Activated T-helper 2 cell treated with anti-CD3 and anti-CD28 coated beads, Interferon-gamma antibody, Interleukin-2, Interleukin-4, amounts not matched to agents 10 μg/mL and 5 μg/mL and 100 μg/mL, durations not matched to agents 14 hours and 24 hours and 36 hours (primary cell): Measurements from ENCODE around the gene MCOLN2. TPM values are rescaled to one million over a fixed set of nuclear protein-coding genes. Genes with fewer than 3 reads are reported as not detected.
"Not testable (repeated sequence)": the region's sequence is repeated elsewhere in the genome, so short reads cannot be mapped to it uniquely, and the experiment has no call there.

ENCODE experiments used
- DNase-seq: peaks from one replicate; pipeline ENCODE4 v3.0.0; 2021; ENCODE audit warnings: low spot score
- H3K27ac Mint-ChIP-seq: one replicate; pipeline ENCODE4 v1.8.0; 2021; ENCODE audit warnings: mixed read lengths
- H3K27me3 Mint-ChIP-seq: one replicate; pipeline ENCODE4 v1.8.0; 2021; ENCODE audit warnings: low read depth, mixed read lengths
- H3K36me3 Mint-ChIP-seq: one replicate; pipeline ENCODE4 v1.8.0; 2021; ENCODE audit warnings: low read depth, mixed read lengths
- H3K4me1 Mint-ChIP-seq: one replicate; pipeline ENCODE4 v1.8.0; 2021; ENCODE audit warnings: low read depth, mixed read lengths
- H3K4me3 Mint-ChIP-seq: one replicate; pipeline ENCODE4 v1.8.0; 2021; ENCODE audit warnings: low read depth, mild to moderate bottlenecking, moderate library complexity, mixed read lengths
- H3K9me3 Mint-ChIP-seq: one replicate; pipeline ENCODE4 v1.8.0; 2021; ENCODE audit warnings: mixed read lengths
- intact Hi-C: fragments of 100-400 bp; cut with micrococcal nuclease; formaldehyde crosslinking; loops from one replicate; pipeline ENCODE4 v1.15.1; 2023
- total RNA-seq: library from RNA; stranded (reverse); gene quantifications from 2 replicates; pipeline ENCODE4 v1.2.3, GENCODE V29; 2022

Gene MCOLN2
- total RNA-seq, 1 donor from 2014 or later = 143 TPM

GRCh38 chr1:85001742-85002141, 4.8 kb upstream of the MCOLN2 start:
- DNase-seq = no peak
- Mint-ChIP-seq H3K27me3 (peaks cover 31% of the 10 kb centered on the region), H3K9me3 (peaks cover 37% of the 10 kb centered on the region), H3K27ac (no peak overlapping the region), H3K36me3 (peaks cover 43% of the 10 kb centered on the region), H3K4me3 (no peak overlapping the region), H3K4me1 (peaks cover 40% of the 10 kb centered on the region)
- intact Hi-C loops = no loop called here

DNA sequence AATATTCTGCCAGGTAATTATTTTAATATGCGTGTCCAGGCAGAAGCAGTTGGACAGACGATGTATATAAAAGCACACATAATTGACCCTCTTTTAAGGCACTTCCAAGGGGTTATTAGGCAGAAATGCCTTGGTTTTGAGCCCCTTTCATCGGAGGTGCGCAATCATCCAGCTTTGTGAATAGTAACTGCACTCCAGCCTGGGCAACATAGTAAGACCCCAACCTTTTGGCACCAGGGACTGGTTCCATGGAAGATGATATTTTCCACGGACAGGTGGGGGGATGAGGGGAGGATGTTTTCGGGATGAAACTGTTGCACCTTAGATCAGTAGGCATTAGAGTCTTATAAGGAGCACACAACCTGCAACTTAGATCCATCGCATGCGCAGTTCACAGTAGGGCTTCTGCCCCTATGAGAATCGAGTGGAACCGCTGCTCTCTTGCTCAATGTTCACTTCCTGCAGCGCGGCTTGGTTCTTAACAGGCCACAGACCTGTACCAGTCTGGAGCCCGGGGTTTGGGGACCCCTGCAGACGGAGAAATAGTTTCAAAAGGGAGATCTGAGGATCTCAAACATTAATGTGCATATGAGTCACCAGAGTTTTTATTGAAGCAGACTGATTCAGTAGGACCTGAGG, 1.8 kb upstream of the MCOLN2 start:
- Mint-ChIP-seq H3K9me3 (peaks cover 9% of the 10 kb centered on the region), H3K27ac (peak overlapping the region; percentile 30), H3K4me3 (peak overlapping the region; percentile 94), H3K4me1 (peaks cover 39% of the 10 kb centered on the region), H3K36me3 (peaks cover 44% of the 10 kb centered on the region), H3K27me3 (peaks cover 31% of the 10 kb centered on the region)
- DNase-seq = peak; percentile 25
- intact Hi-C loops = loop anchor here (5.0 to 10.0 kb wide), 4 partner anchors 64 to 844 kb away; partner anchors contain the start of gene CTBS

GRCh38 chr1:84997667-84998600, 1.0 kb upstream of the MCOLN2 start:
- Mint-ChIP-seq H3K27ac (peak overlapping the region; percentile 65), H3K36me3 (peaks cover 42% of the 10 kb centered on the region), H3K4me3 (peak overlapping the region; percentile 94), H3K4me1 (peaks cover 44% of the 10 kb centered on the region), H3K27me3 (peaks cover 31% of the 10 kb centered on the region), H3K9me3 (peaks cover 3% of the 10 kb centered on the region)
- DNase-seq = no peak
- intact Hi-C loops = loop anchor here (5.0 to 10.0 kb wide), 4 partner anchors 64 to 843 kb away; partner anchors contain the start of gene CTBS

DNA sequence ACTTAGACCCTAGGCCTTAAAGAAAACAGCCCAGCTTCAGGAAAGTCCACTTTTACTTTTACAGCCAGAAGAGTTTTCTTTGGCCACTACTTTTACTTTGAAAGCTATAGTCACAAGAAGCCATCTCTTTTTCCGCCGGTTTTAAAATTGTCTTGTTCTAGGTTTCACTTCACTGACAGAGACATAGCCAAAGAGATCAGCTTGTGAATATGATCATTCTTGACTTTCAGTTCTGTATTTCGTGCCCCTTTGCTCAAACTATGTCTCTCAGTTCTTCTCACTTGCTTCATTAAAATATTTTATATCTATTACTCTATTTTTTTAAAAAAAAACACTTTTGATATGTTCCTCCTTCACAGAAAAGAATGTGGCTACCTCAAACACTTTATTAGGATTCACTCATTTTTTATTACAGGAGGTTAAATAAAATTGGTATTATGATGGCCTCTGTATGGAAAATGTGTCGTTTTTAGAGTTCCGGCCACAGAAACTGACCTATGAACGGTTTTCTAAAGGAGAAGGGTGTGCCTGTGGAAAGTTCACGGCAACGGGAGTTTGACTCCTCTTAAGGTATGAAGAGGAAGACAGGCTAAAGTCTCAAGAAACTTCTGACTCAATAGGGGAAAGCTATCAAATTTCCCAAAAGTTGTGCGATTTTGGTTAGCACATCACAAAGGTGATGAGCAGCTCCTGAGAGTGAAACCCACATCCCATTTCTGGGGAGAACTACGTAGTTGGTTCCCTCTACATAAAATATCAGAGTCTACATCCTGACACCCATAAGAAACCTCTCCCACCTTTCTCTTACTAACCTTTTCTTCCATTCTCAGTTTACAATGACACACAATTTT, 1.2 kb downstream of the MCOLN2 start:
- Mint-ChIP-seq H3K27me3 (peaks cover 18% of the 10 kb centered on the region), H3K27ac (peak overlapping the region; percentile 93), H3K9me3 (no peaks in the 10 kb centered on the region), H3K36me3 (peaks cover 61% of the 10 kb centered on the region), H3K4me1 (peaks cover 56% of the 10 kb centered on the region), H3K4me3 (peak overlapping the region; percentile 84)
- intact Hi-C loops = loop anchor here (1.0 to 10.0 kb wide), 9 partner anchors 7 to 841 kb away; partner anchors contain the start of gene CTBS
- DNase-seq = no peak

GRCh38 chr1:84991097-84991920, 5.6 kb downstream of the MCOLN2 start:
- intact Hi-C loops = loop anchor here (10.0 kb wide), 2 partner anchors 417 to 837 kb away; partner anchors contain the start of gene CTBS
- H3K27ac Mint-ChIP-seq = peak overlapping the region; percentile 92
- DNase-seq = no peak
- H3K36me3 Mint-ChIP-seq = peaks cover 73% of the 10 kb centered on the region
- H3K9me3 Mint-ChIP-seq = no peaks in the 10 kb centered on the region
- H3K4me3 Mint-ChIP-seq = peak overlapping the region; percentile 76
- H3K27me3 Mint-ChIP-seq = no peaks in the 10 kb centered on the region
- H3K4me1 Mint-ChIP-seq = peaks cover 54% of the 10 kb centered on the region

- peak overlapping the region; percentile 71 for H3K27ac Mint-ChIP-seq
- no peaks in the 10 kb centered on the region for H3K27me3 Mint-ChIP-seq
- peaks cover 59% of the 10 kb centered on the region for H3K4me1 Mint-ChIP-seq
- DNase-seq = no peak
- intact Hi-C loops = loop anchor here (1.0 kb wide), 3 partner anchors 8 to 29 kb away; no protein-coding TSS in a partner anchor
- H3K9me3 Mint-ChIP-seq = peaks cover 4% of the 10 kb centered on the region
- H3K4me3 Mint-ChIP-seq = peak overlapping the region; percentile 38
- H3K36me3 Mint-ChIP-seq = peaks cover 72% of the 10 kb centered on the region
These were observed 8.3 kb downstream of the MCOLN2 start for GRCh38 chr1:84988588-84988987.

- H3K9me3 Mint-ChIP-seq, intact Hi-C loops, DNase-seq, H3K27ac Mint-ChIP-seq, H3K4me3 Mint-ChIP-seq, H3K27me3 Mint-ChIP-seq: not testable (repeated sequence)
- Mint-ChIP-seq H3K4me1 (peaks cover 42% of the 10 kb centered on the region), H3K36me3 (peaks cover 62% of the 10 kb centered on the region)
These were observed 10.4 kb downstream of the MCOLN2 start for GRCh38 chr1:84986561-84986960.

DNA sequence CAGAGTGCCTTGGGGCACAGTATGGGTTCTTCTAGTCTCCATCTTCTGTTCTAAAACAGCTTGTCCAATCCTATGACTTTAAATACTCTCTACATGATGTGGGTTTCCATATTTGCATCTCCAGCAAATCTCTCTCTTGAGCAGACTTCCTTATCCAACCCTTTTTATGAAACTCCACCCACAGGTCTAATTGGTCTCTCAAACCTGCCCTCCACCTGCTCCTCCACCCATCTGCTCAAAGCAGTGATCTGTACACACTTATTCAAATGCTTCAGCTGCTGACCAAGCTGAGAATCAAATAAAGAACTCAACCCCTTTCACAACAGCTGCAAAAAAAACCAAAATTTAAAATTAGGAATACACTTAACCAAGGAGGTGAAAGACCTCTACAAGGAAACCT, 11.5 kb downstream of the MCOLN2 start:
- no peaks in the 10 kb centered on the region for H3K27me3 Mint-ChIP-seq
- DNase-seq = no peak
- intact Hi-C loops = no loop called here
- peaks cover 66% of the 10 kb centered on the region for H3K36me3 Mint-ChIP-seq
- H3K27ac Mint-ChIP-seq = peak overlapping the region; percentile 13
- peaks cover 46% of the 10 kb centered on the region for H3K4me1 Mint-ChIP-seq
- peaks cover 12% of the 10 kb centered on the region for H3K9me3 Mint-ChIP-seq
- no peak overlapping the region for H3K4me3 Mint-ChIP-seq

- Mint-ChIP-seq H3K27me3 (no peaks in the 10 kb centered on the region), H3K9me3 (peaks cover 33% of the 10 kb centered on the region), H3K4me1 (peaks cover 60% of the 10 kb centered on the region), H3K36me3 (peaks cover 80% of the 10 kb centered on the region), H3K4me3 (no peak overlapping the region), H3K27ac (no peak overlapping the region)
- no peak for DNase-seq
- intact Hi-C loops = no loop called here
These were observed 14.5 kb downstream of the MCOLN2 start for GRCh38 chr1:84982395-84982794.

DNA sequence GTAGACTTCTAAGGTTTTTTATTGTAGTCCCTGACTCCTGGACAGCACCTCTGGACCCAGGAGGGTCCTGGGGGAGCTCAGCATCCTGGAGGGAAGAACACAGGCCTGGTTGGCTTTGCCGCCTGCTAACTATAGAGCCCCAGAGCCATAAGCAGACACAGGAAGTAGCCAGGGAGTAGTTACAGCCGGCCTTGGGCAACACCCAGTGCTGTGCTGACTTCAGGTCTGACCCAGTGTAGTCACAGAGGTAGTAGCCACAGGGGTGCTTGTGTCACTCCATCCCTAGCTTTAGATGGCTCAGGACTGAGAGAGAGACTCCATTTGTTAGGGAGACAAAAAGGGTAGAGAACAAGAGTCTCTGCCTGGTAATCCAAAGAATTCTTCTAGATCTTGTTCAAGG, 21.9 kb downstream of the MCOLN2 start:
- Mint-ChIP-seq H3K4me1 (peaks cover 81% of the 10 kb centered on the region), H3K27me3 (no peaks in the 10 kb centered on the region), H3K4me3 (no peak overlapping the region), H3K36me3 (peaks cover 80% of the 10 kb centered on the region), H3K27ac (peak overlapping the region; percentile 87), H3K9me3 (peaks cover 24% of the 10 kb centered on the region)
- intact Hi-C loops = loop anchor here (10.0 kb wide), 1 partner anchor 120 kb away; no protein-coding TSS in a partner anchor
- DNase-seq = no peak

DNA sequence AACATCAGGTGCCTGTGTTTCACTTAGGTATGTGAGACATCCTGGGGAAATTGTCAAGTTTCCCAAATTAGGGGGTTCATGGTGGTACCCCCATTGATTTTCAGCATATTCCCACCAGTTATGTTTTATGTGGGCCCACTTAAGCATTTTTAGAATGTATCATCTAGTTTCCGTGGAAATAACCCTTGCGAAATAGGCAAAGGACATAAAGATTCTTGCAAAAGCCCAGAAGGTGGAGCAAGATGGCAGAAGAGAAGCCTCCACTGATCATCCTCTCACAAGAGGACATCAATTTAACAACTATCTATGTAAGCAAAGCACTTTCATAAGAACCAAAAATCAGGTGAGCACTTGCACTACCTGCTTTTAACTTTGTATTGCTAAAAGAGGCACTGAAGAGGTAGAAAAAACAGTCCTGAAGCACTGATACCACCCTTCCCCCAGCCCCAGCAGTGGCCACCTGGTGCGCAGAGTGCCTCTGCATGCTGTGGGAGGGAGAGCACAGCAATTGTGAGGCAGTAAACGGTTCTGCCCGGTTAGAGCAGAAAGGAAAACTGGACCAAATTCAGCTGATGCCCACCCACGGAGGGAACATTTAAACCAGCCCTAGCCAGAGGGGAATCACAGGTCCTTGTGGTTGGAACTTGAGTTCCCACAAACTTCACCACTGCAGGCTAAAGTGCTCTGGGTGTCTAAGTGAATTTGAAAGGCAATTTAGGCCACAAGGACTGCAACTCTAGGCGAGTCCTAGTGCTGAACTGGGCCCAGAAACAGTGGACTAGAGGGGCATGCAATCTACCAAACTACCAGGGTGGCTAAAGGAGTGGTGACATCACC, 23.2 kb downstream of the MCOLN2 start:
- no peak for DNase-seq
- Mint-ChIP-seq H3K27ac (peak overlapping the region; percentile 87), H3K9me3 (peaks cover 12% of the 10 kb centered on the region), H3K36me3 (peaks cover 79% of the 10 kb centered on the region), H3K4me1 (peaks cover 79% of the 10 kb centered on the region), H3K27me3 (no peaks in the 10 kb centered on the region), H3K4me3 (peak overlapping the region; percentile 15)
- intact Hi-C loops = loop anchor here (2.0 to 10.0 kb wide), 2 partner anchors 49 to 119 kb away; no protein-coding TSS in a partner anchor
